SK-N-SH (cell line): ENCODE results near the gene MS4A2. TPM values are rescaled to one million over a fixed set of nuclear protein-coding genes. Genes with fewer than 3 reads are reported as not detected.
"Not testable (repeated sequence)": the region's sequence is repeated elsewhere in the genome, so short reads cannot be mapped to it uniquely, and the experiment has no call there.

Experiments
- CTCF ChIA-PET: fragments of 300-600, 350-600 bp; formaldehyde crosslinking; extraction: SDS; loops from one replicate; lab custom pipeline; 2021; lab: Yijun Ruan, JAX
- POLR2A ChIA-PET: fragments of 350-600 bp; sonication (Branson Sonifier 250); formaldehyde crosslinking; extraction: SDS; loops from one replicate; lab custom pipeline; 2020; ENCODE audit warnings: antibody characterized with exemption, inconsistent platforms; lab: Yijun Ruan, JAX
- DNase-seq: peaks from one replicate; pipeline ENCODE4 v3.0.0; 2012
- H2AFZ ChIP-seq: fragments of 200-600 bp; sonication (generic); 2 replicates; pipeline ENCODE4 v1.8.1; 2016; ENCODE audit warnings: antibody characterized with exemption, mild to moderate bottlenecking, low read depth
- H3F3A ChIP-seq: fragments of 200-600 bp; sonication (generic); replicated peaks from 2 replicates; pipeline ENCODE3; 2016; ENCODE audit warnings: antibody characterized with exemption, mild to moderate bottlenecking; ENCODE audit not compliant: insufficient read depth
- H3K27ac ChIP-seq, 2 experiments: fragments of 200-500 bp in 1 of 2; fragments of 200-600 bp in 1 of 2; sonication (Bioruptor generic) in 1 of 2; sonication (generic), shearing (Covaris generic) in 1 of 2; 2 replicates each; pipeline versions ENCODE4 v1.5.1 to v1.6.1; 2014 to 2016; ENCODE audit warnings: low read depth in 2 of 2, inconsistent platforms in 1 of 2, low read length in 1 of 2, mild to moderate bottlenecking in 1 of 2, mixed read lengths in 1 of 2
- H3K27me3 ChIP-seq: fragments of 200-600 bp; sonication (generic), shearing (Covaris generic); 2 replicates; pipeline ENCODE4 v1.6.1; 2016; ENCODE audit warnings: mixed run types; ENCODE audit not compliant: insufficient read depth
- H3K36me3 ChIP-seq, 2 experiments: fragments of 200-500 bp in 1 of 2; fragments of 200-600 bp in 1 of 2; sonication (Bioruptor generic) in 1 of 2; sonication (generic) in 1 of 2; replicated peaks in 1 of 2; 2 replicates each; pipeline versions ENCODE3 to v1.5.1; 2014 to 2016; ENCODE audit warnings: low read length in 1 of 2, mild to moderate bottlenecking in 1 of 2; ENCODE audit not compliant: insufficient read depth in 2 of 2, control insufficient read depth in 1 of 2
- H3K4me1 ChIP-seq, 2 experiments: fragments of 200-500 bp in 1 of 2; fragments of 200-600 bp in 1 of 2; sonication (Bioruptor generic) in 1 of 2; sonication (generic), shearing (Covaris generic) in 1 of 2; 2 replicates each; pipeline versions ENCODE4 v1.5.1 to v1.6.1; 2014 to 2016; ENCODE audit warnings: low read depth in 1 of 2, low read length in 1 of 2, mixed run types in 1 of 2; ENCODE audit not compliant: insufficient read depth in 2 of 2, control insufficient read depth in 1 of 2
- H3K4me2 ChIP-seq: fragments of 200-600 bp; sonication (generic), shearing (Covaris generic); 2 replicates; pipeline ENCODE4 v1.6.1; 2017; ENCODE audit warnings: mixed run types
- H3K4me3 ChIP-seq, 2 experiments: fragments of 200-500 bp in 1 of 2; fragments of 200-600 bp in 1 of 2; sonication (Bioruptor generic) in 1 of 2; sonication (generic), shearing (Covaris generic) in 1 of 2; 2 replicates each; pipeline versions ENCODE4 v1.5.1 to v1.8.1; 2014 to 2016; ENCODE audit warnings: low read depth in 2 of 2, inconsistent platforms in 1 of 2, low read length in 1 of 2, mild to moderate bottlenecking in 1 of 2, mixed read lengths in 1 of 2, moderate library complexity in 1 of 2
- H3K79me2 ChIP-seq: fragments of 200-600 bp; sonication (generic); 2 replicates; pipeline ENCODE4 v1.8.1; 2017; ENCODE audit warnings: mild to moderate bottlenecking; ENCODE audit not compliant: insufficient read depth
- H3K9ac ChIP-seq: fragments of 200-600 bp; sonication (generic); 2 replicates; pipeline ENCODE4 v1.6.1; 2017; ENCODE audit warnings: mixed run types
- H3K9me2 ChIP-seq: fragments of 200-600 bp; sonication (generic); 2 replicates; pipeline ENCODE4 v1.6.1; 2017; ENCODE audit warnings: mixed run types
- H3K9me3 ChIP-seq: fragments of 200-600 bp; sonication (generic); 2 replicates; pipeline ENCODE4 v1.6.1; 2017; ENCODE audit warnings: mixed run types, mild to moderate bottlenecking, moderate library complexity
- H4K20me1 ChIP-seq: fragments of 200-600 bp; sonication (generic); 2 replicates; pipeline ENCODE4 v1.6.1; 2017; ENCODE audit warnings: mild to moderate bottlenecking, mixed run types; ENCODE audit not compliant: insufficient read depth
- CTCF ChIP-seq: fragments of 200-600 bp; sonication (generic); IDR thresholded peaks from 2 replicates; pipeline ENCODE4 v1.6.1; 2017; ENCODE audit warnings: antibody characterized with exemption, mild to moderate bottlenecking, moderate library complexity
- EP300 ChIP-seq, 2 experiments: IDR thresholded peaks; 2 replicates each; pipeline versions ENCODE4 v1.4.0 to v1.6.1; 2012; ENCODE audit warnings: borderline replicate concordance in 1 of 2, low read depth in 1 of 2, low read length in 1 of 2
- FOSL2 ChIP-seq: IDR thresholded peaks from 2 replicates; pipeline ENCODE4 v1.4.0; 2012; ENCODE audit warnings: low read depth, mild to moderate bottlenecking, moderate library complexity, borderline replicate concordance
- GABPA ChIP-seq: IDR thresholded peaks from 2 replicates; pipeline ENCODE4 v1.4.0; 2012; ENCODE audit warnings: low read depth, mild to moderate bottlenecking
- GATA2 ChIP-seq: sonication (generic); formaldehyde crosslinking; IDR thresholded peaks from 2 replicates; pipeline ENCODE4 v1.5.0; 2020; ENCODE audit warnings: mild to moderate bottlenecking, missing genetic modification reagents
- IRF3 ChIP-seq: fragments of 150-350 bp; IDR thresholded peaks from 2 replicates; pipeline ENCODE4 v1.6.1; 2016; ENCODE audit warnings: mild to moderate bottlenecking, low read depth, low read length
- JUND ChIP-seq: IDR thresholded peaks from 2 replicates; pipeline ENCODE4 v1.4.0; 2012
- NFIC ChIP-seq: IDR thresholded peaks from 2 replicates; pipeline ENCODE4 v1.4.0; 2012; ENCODE audit warnings: borderline replicate concordance
- NRF1 ChIP-seq: IDR thresholded peaks from 2 replicates; pipeline ENCODE4 v1.6.1; 2012; ENCODE audit warnings: low read depth, mild to moderate bottlenecking, low read length
- RCOR1 ChIP-seq: fragments of 150-350 bp; IDR thresholded peaks from 2 replicates; pipeline ENCODE4 v1.6.1; 2017; ENCODE audit warnings: antibody characterized with exemption, low read length
- RFX5 ChIP-seq: IDR thresholded peaks from 2 replicates; pipeline ENCODE4 v1.6.1; 2012; ENCODE audit warnings: mild to moderate bottlenecking, improper control_type of control experiment, low read length
- SMC3 ChIP-seq: IDR thresholded peaks from 2 replicates; pipeline ENCODE4 v1.6.1; 2012; ENCODE audit warnings: low read depth, low read length, improper control_type of control experiment
- TCF12 ChIP-seq: IDR thresholded peaks from 2 replicates; pipeline ENCODE4 v1.4.0; 2012
- TEAD4 ChIP-seq: IDR thresholded peaks from 2 replicates; pipeline ENCODE4 v1.4.0; 2012; ENCODE audit warnings: mild to moderate bottlenecking, borderline replicate concordance; ENCODE audit not compliant: insufficient read depth
- USF2 ChIP-seq: fragments of 150-350 bp; IDR thresholded peaks from 2 replicates; pipeline ENCODE4 v1.6.1; 2017; ENCODE audit warnings: antibody characterized with exemption, low read length, low read depth, borderline replicate concordance
- YY1 ChIP-seq: IDR thresholded peaks from 2 replicates; pipeline ENCODE4 v1.4.0; 2012; ENCODE audit warnings: low read depth, mild to moderate bottlenecking
- ZBTB33 ChIP-seq: IDR thresholded peaks from 2 replicates; pipeline ENCODE4 v1.4.0; 2012; ENCODE audit warnings: low read depth, borderline replicate concordance
- WGBS: methylation state at CpG from one replicate; pipeline ENCODE4 v1.1.6; 2017; ENCODE audit warnings: low lambda C conversion rate; 5-methylcytosine and 5-hydroxymethylcytosine counted together
- polyA plus RNA-seq, 3 experiments: library from polyadenylated mRNA; depleted of rRNA; stranded (reverse); fragments of >200 nt; gene quantifications; 2 replicates each; pipeline ENCODE4 v1.2.3, GENCODE V29; 2012

The MS4A2 gene
- polyA plus RNA-seq, 1 of the 3 experiments (the other 2 are of a cell fraction), result not detected

- H3K27me3 ChIP-seq, result no peaks in the 10 kb centered on the region
- no peak overlapping the region for H2AFZ ChIP-seq
- 2% methylated on average over 2 of the region's 2 CpGs for WGBS
- no peaks in the 10 kb centered on the region for H4K20me1 ChIP-seq
- H3K9me3 ChIP-seq, result no peaks in the 10 kb centered on the region
- TF ChIP-seq RCOR1, result no peak
- TF ChIP-seq NRF1, result no peak
- TF ChIP-seq EP300 (IDR thresholded peaks at IDR 0.05; ENCODE audit: borderline replicate concordance in 1 of 2, low read depth in 1 of 2, low read length in 1 of 2), result no peak
- no peak for TF ChIP-seq ZBTB33
- no peak overlapping the region for H3K27ac ChIP-seq
- H3K4me3 ChIP-seq, result no peak overlapping the region
- DNase-seq, result no peak
- POLR2A ChIA-PET, result no interaction called here
- H3K79me2 ChIP-seq, result no peaks in the 10 kb centered on the region
- no peaks in the 10 kb centered on the region for H3K4me1 ChIP-seq
- CTCF ChIA-PET, result no interaction called here
- H3K36me3 ChIP-seq, result no peaks in the 10 kb centered on the region
- no peaks in the 10 kb centered on the region for H3K9me2 ChIP-seq
- no peaks in the 10 kb centered on the region for H3F3A ChIP-seq
- no peak overlapping the region for H3K4me2 ChIP-seq
- no peak overlapping the region for H3K9ac ChIP-seq
Measured at GRCh38 chr11:60069450-60069849, 19.0 kb upstream of the MS4A2 start.

- H3K27ac ChIP-seq, H3K9ac ChIP-seq, H3F3A ChIP-seq, H3K79me2 ChIP-seq, H3K4me1 ChIP-seq, POLR2A ChIA-PET, H3K27me3 ChIP-seq, H3K9me3 ChIP-seq, H4K20me1 ChIP-seq, H3K36me3 ChIP-seq, H3K9me2 ChIP-seq, CTCF ChIA-PET, H3K4me2 ChIP-seq, DNase-seq, H2AFZ ChIP-seq, H3K4me3 ChIP-seq: not testable (repeated sequence)
- 43% methylated on average over 6 of the region's 6 CpGs for WGBS
Measured at GRCh38 chr11:60071644-60072043, 16.8 kb upstream of the MS4A2 start.

- Histone ChIP-seq H3K27me3 (no peaks in the 10 kb centered on the region), H3K27ac (no peak overlapping the region), H3K36me3 (no peaks in the 10 kb centered on the region), H3K4me2 (no peak overlapping the region), H3F3A (no peaks in the 10 kb centered on the region), H3K4me3 (no peak overlapping the region), H3K79me2 (no peaks in the 10 kb centered on the region), H2AFZ (no peak overlapping the region), H4K20me1 (no peaks in the 10 kb centered on the region), H3K9me2 (no peaks in the 10 kb centered on the region), H3K9me3 (no peaks in the 10 kb centered on the region), H3K9ac (no peak overlapping the region), H3K4me1 (no peaks in the 10 kb centered on the region)
- ChIA-PET POLR2A (no interaction called here), CTCF (interaction anchor here (0.8 kb wide), 1 partner anchor 158 kb away, joined by 3 read pairs; no protein-coding TSS in a partner anchor)
- DNase-seq, result no peak
- WGBS, result 26% methylated on average over 15 of the region's 15 CpGs
- TF ChIP-seq GATA2 (CRISPR knock-in tag) (no peak), NRF1 (no peak), RFX5 (no peak), SMC3 (no peak), FOSL2 (no peak), NFIC (no peak), RCOR1 (no peak), USF2 (no peak), IRF3 (no peak), YY1 (no peak), TCF12 (no peak), TEAD4 (no peak), GABPA (no peak), CTCF (no peak), JUND (no peak)
Measured at GRCh38 chr11:60077216-60077817, 11.1 kb upstream of the MS4A2 start.
